Endothelial cell of umbilical vein (primary cell): ENCODE results near the gene SYT10.

Source experiments
- CTCF ChIP-seq, 2 donors: IDR thresholded peaks; 1 replicate in 1 of 2; 2 replicates in 1 of 2; pipeline ENCODE4 v1.5.1; 2011; ENCODE audit warnings: low read length in 2 of 2, mild to moderate bottlenecking in 2 of 2, moderate library complexity in 2 of 2, control low read depth in 1 of 2, inconsistent platforms in 1 of 2, low read depth in 1 of 2; ENCODE audit not compliant: insufficient read depth in 1 of 2; ENCODE audit errors: extremely low read depth in 1 of 2
- MYC ChIP-seq: IDR thresholded peaks from one replicate; pipeline ENCODE4 v1.6.1; 2011; ENCODE audit warnings: mild to moderate bottlenecking, low read depth, low read length
- POLR2A ChIP-seq: IDR thresholded peaks from 2 replicates; pipeline ENCODE4 v1.6.1; 2012; ENCODE audit warnings: low read depth, mild to moderate bottlenecking, control low read depth, low read length
- POLR2AphosphoS5 ChIP-seq: IDR thresholded peaks from 2 replicates; pipeline ENCODE4 v1.6.1; 2012; ENCODE audit warnings: low read depth, mild to moderate bottlenecking, control low read depth, low read length, moderate library complexity; ENCODE audit not compliant: insufficient read depth

- TF ChIP-seq CTCF (IDR thresholded peaks at IDR 0.05; ENCODE audit: extremely low read depth in 1 of 2, insufficient read depth in 1 of 2, low read depth in 1 of 2, low read length in 2 of 2) = no peak
- TF ChIP-seq POLR2AphosphoS5 = no peak
- TF ChIP-seq MYC = no peak
- TF ChIP-seq POLR2A = no peak
Observed at GRCh38 chr12:33431648-33432047, 8.0 kb downstream of the SYT10 start.
